COR-L47 (cell line): ENCODE data around the gene NOP14.

Source experiments
- DNase-seq: peaks from one replicate; lab custom pipeline; 2025; lab: John Stamatoyannopoulos, UW

Gene NOP14

GRCh38 chr4:2914256-2915126, 48.7 kb downstream of the NOP14 start:
- DNase-seq, result no peak

- DNase-seq, result no peak
Observed at GRCh38 chr4:2913168-2913567, 50.0 kb downstream of the NOP14 start.

- DNase-seq, result no peak
Observed at GRCh38 chr4:2911868-2912267, 51.3 kb downstream of the NOP14 start.

GRCh38 chr4:2910409-2910808, 52.8 kb downstream of the NOP14 start:
- no peak for DNase-seq

GRCh38 chr4:2909583-2909982, 53.6 kb downstream of the NOP14 start:
- DNase-seq, result no peak

GRCh38 chr4:2908686-2909085, 54.5 kb downstream of the NOP14 start:
- no peak for DNase-seq

GRCh38 chr4:2907706-2908293, 55.4 kb downstream of the NOP14 start:
- DNase-seq, result no peak

GRCh38 chr4:2907226-2907625, 56.0 kb downstream of the NOP14 start:
- DNase-seq, result no peak

GRCh38 chr4:2906218-2906617, 57.0 kb downstream of the NOP14 start:
- DNase-seq, result no peak

GRCh38 chr4:2905544-2905943, 57.7 kb downstream of the NOP14 start:
- DNase-seq, result no peak

GRCh38 chr4:2902126-2902525, 61.1 kb downstream of the NOP14 start:
- peak; percentile 55 for DNase-seq

GRCh38 chr4:2901186-2901585, 62.0 kb downstream of the NOP14 start:
- DNase-seq, result no peak

GRCh38 chr4:2900741-2901140, 62.5 kb downstream of the NOP14 start:
- no peak for DNase-seq

GRCh38 chr4:2898001-2898400, 65.2 kb downstream of the NOP14 start:
- DNase-seq, result no peak

- no peak for DNase-seq
Observed at GRCh38 chr4:2893772-2894171, 69.4 kb downstream of the NOP14 start.

GRCh38 chr4:2891294-2891693, 71.9 kb downstream of the NOP14 start:
- DNase-seq, result no peak

- DNase-seq, result no peak
Observed at GRCh38 chr4:2888886-2889285, 74.3 kb downstream of the NOP14 start.
